Non-pigmented ciliary epithelial cell (primary cell): ENCODE measurements around the gene CNKSR2.

Experiments
- DNase-seq: peaks from one replicate; pipeline ENCODE4 v3.0.0-alpha.2; 2010; ENCODE audit warnings: low read depth

CNKSR2 gene

DNA sequence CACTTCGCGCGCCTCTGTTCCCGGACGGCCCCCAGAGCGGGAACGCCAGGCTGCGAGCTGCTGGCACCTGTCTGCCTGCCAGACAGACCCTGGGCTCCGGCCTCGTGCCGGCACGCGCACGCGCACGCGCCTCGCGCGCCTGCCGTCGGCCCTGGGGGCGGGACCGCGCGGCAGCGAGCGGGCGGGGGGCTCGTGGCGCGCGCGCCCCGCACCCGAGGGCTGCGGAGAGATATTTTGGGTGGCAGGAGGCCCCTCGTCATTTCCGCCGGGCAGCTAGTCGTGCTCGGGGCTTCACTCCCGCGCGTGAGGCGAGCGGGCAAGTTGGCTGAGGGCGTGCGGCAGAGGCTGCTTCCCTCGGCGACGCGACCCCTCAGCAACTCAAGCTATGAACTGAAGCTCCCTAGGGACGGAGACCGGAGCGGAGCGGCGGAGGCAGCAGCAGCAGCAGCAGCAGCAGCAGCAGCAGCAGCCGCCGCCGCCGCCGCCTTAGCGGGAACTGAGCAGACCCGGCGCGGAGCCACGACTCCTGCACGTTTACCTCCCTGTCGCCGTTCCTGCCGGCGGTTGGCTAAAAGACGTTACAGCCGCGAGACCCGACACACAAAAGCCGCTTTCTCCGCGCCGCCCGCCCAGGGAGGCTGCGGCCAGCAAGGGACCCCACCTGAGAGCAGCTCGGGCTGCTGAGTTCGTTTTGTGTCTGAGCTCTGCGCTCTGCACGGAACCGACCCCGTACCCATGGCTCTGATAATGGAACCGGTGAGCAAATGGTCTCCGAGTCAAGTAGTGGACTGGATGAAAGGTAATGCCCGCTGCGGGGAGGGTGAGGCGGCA is at the start of gene CNKSR2:
Gene CNKSR2, plus strand, starts transcription at position 256 of the 831 bp plus-strand sequence. Its CDS starts 480 bp downstream, at position 736.
- DNase-seq: no peak

- no peak for DNase-seq
Measured at GRCh38 chrX:21354725-21355124, 19.5 kb upstream of the CNKSR2 start.

- DNase-seq: no peak
Measured at GRCh38 chrX:21355831-21356230, 18.4 kb upstream of the CNKSR2 start.

GRCh38 chrX:21369613-21370012 is 4.6 kb upstream of the CNKSR2 start:
- DNase-seq: no peak

- DNase-seq: no peak
Measured at GRCh38 chrX:21373001-21373400, 1.2 kb upstream of the CNKSR2 start.

GRCh38 chrX:21373637-21374162 is 518 bp upstream of the CNKSR2 start:
- DNase-seq: no peak

DNA sequence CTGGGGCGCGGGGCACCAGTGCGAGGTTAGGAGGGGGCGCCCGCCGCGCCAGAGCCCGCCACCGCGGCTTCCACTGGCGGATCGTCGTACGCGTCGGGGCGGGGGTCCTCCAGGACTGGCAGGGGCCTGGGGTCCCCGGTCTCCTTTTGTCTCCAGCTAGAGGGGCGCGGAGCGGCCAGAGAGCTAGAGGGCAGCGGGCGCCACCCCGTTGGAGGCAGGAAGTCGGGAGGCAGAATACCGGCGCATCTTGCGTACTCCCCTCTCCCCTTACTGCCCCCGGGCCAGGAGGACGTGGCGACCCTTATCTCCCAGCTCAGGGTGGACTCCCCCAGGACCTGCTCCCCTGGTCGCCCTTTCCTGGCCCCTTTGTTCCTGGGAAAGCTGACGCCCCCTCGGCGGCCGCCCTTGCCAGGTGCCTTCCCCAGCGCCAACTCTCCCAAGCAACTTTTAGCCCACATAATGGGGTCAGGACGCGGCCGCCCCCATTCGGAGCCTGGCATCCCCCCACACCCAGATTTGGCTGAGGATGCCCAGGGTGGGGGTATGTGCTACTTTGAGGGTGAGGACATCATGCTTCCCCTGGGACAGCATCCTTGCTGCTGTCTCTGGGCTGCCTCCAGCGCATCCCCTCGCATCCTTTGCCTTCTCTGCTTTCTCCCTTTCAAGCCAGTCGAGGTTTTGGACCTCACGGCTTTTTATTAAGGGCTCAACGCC is 933 bp downstream of the CNKSR2 start:
- no peak for DNase-seq

GRCh38 chrX:21375708-21376009 is 1.4 kb downstream of the CNKSR2 start:
- DNase-seq: no peak

DNA sequence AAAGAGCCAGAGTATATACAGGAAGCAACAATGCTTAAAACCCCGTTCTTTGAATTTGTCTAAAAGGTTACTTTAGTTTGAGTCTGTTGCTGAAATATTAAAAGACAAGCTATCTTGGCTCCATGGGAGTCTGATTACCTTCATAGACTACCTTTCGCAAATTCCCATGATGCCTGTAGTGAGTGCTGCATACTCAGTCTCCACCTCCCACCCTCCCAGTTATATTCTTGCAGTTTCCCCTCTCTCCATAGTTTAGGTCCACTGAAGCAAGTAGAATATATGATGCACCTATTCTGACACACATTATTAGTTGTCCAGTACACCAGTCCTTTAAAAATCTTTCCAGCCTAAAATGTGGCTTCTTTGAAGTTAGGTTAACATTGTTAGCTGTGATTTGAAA is 2.4 kb downstream of the CNKSR2 start:
- DNase-seq: no peak

GRCh38 chrX:21379991-21380390 is 5.8 kb downstream of the CNKSR2 start:
- DNase-seq: no peak

DNA sequence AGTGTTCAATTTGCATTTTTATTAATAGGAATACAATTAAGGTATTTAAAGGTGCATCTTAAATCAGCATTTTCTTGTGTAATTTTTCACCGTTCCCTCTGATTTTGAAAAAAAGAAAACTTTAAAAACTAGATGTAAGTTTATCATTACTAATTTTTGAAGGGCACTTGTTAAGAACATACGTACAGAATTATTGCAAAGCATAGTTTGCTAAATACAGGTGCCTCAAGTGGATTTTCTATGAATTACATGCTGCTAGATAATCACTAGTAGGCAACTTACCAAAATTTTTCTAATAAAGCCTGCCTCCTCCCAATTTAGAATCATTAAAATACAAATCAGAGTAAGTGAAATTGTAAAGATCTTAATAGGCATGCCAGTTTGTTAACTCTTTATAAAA is 8.5 kb downstream of the CNKSR2 start:
- no peak for DNase-seq

GRCh38 chrX:21383546-21383945 is 9.3 kb downstream of the CNKSR2 start:
- DNase-seq: no peak

GRCh38 chrX:21384178-21384577 is 10.0 kb downstream of the CNKSR2 start:
- no peak for DNase-seq

DNA sequence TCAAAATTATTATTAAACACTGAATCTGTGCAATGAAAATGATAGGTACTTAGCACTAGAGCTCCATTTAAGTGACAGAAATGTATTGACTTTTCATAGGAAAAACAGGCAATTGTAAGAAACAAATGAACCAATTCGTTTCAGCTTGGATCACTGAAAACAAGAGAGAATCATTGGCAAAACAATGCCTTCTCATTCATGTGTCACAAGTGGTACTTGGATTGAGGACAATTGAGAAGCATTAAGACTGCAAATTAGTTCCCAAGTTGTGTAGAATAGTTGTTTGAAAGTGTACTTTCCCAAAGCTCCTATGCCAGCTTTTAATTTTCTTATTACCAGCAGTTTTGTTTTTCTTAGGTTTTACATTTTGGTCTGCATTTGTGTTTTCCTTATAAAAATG is 20.6 kb downstream of the CNKSR2 start:
- DNase-seq: no peak

DNA sequence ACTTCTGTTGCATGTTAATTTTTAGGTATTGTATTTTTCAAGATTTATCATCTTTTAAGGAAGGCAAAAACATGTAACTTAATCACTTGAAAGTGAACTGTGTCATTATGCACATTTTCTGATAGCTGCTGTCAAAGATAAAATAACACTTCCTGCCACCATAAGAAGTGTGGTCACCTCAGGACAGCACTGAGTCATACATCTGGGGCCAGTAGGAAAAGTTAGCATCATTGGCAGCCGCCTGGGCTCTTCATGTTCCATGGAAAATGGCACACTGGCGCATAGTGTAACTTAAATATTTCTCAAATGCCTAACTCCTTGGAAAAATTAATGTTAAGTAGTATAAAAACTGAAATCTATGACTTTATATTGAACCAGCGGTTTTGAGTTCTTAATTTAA is 24.2 kb downstream of the CNKSR2 start:
- no peak for DNase-seq

DNA sequence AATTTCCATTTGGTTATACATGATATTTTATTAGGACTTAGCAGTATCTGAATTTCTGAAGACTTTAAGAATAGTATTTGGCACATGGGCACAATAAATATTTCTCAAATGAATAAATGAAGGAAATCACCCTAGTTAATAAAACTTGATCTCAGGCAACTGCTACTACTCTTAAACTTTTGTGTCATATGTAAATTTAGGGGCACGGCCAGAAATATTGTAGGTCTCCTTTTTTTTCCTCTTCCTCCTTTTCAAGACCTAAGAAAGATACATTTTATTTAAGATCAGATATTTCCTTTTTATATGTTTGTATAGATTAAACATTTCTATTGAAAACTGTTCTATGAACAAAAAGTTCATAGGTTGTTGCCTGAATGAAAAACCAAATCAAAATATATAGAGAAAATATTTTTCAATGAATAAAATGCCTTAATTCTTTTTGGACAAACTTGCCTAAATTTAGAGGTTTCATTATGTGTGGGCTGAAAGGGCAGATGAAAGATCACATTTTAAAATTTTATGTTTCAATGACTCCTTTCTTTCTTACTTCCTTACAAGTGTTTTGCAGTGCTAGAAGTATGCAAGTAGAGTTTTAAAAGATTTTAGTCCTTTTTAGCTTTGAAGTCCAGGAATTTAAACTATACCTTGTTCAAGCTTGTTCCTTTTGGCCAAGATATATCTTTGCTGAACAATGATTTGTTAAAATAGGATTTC is 26.3 kb downstream of the CNKSR2 start:
- DNase-seq: no peak

DNA sequence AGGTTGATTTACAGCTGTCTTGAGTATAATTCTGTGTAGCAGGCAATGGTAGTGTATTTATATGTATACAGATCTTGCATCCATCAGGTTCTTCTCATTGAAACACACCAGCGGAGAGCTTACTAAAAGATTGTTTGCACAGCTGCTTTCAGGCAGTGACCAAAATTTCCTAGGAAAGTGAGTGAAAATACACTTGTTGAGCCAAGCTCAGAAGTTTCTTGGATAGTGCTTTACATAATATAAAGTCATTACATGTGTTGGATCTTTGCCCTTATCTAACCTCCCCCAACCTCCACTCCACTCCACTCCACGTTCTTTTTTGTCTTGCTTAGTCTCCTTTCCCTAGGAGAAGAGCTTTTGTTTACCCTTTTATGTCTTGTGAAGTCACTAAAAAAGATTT is 34.1 kb downstream of the CNKSR2 start:
- no peak for DNase-seq

- no peak for DNase-seq
Measured at GRCh38 chrX:21408788-21409187, 34.6 kb downstream of the CNKSR2 start.

GRCh38 chrX:21412029-21412428 is 37.8 kb downstream of the CNKSR2 start:
- no peak for DNase-seq

GRCh38 chrX:21412883-21413282 is 38.7 kb downstream of the CNKSR2 start:
- no peak for DNase-seq

DNA sequence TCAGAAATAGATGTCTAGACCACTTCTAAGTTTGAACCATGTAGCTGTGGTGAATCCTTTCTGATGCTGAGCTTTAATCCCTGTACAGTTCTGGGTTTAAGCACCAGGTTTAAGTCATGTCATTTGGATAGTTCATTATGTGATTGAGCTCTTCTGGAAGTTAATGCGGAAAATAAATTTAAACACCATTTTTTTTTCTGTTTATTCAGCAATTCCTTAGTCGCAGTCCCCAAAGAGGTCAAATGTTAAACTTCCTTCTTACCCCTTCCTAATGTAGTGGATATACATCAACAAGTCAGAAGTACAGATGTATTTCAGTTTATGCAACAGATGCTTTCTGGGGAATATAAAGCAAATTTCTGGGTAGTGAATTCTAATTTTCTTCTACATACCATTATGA is 52.9 kb downstream of the CNKSR2 start:
- DNase-seq: no peak

DNA sequence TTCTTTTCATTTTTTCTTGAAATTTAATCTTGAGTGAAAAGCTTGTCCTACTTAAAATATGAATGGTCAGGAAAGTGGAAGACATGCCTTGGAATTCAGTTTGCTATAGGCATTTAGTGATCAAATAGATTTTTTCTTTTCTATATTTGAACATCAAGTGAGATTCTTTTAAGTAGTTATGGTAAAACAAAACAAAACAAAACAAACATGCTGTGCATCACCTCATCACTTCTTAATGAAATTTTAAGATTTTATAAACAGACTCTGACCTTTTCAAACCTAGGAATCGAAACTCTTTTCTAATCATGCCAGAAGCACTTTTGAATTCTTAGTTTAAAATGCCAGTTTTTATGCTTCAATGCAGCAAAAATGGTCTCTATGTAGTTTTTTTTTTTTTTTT is 62.8 kb downstream of the CNKSR2 start:
- no peak for DNase-seq

DNA sequence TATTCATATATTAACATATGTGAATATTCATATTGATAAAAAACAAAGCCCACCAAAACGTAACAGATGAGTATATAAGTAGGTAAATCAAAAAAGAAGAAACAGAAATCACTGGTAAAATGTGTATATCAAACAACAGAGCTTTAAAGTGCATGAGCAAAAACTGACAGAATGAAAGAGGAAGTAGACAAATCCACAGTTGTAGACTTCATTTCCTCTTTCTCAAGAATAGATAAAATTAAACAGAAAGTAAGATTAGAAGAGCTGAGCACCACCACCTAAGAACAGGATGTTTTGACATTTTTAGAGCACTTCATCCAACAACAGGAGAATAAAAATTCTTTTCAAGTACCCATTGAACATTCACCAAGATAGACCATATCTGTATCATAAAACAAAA is 64.6 kb downstream of the CNKSR2 start:
- DNase-seq: no peak
